GM12801 (cell line): Measurements from ENCODE around the gene RPS16.

ENCODE experiments used
- CTCF ChIP-seq: IDR thresholded peaks from one replicate; pipeline ENCODE4 v1.5.1; 2011; ENCODE audit warnings: control low read depth; ENCODE audit not compliant: insufficient read length; ENCODE audit errors: extremely low read depth

Gene RPS16

GRCh38 chr19:39444598-39445195 is 8.9 kb upstream of the RPS16 start:
- no peak for TF ChIP-seq CTCF

GRCh38 chr19:39438270-39438934 is 2.7 kb upstream of the RPS16 start:
- TF ChIP-seq CTCF = no peak

DNA sequence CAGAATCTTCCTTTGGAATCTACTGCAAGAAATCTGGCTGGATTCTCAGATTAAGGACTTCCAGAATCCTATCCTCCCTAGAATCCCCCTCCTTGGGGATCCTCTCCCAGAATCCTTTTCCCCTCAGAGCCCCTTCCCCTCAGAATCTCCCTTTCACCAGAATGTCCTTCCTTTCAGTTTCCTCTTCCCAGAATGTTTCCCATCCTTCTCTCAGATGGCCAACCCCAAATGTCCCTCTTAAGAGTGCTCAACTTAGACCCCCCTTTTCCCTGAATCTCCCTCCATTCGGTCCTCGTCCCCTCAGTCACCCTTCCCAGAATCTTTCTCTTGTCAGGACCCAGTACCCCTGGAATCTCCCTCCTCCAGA is 584 bp upstream of the RPS16 start:
- TF ChIP-seq CTCF = no peak

GRCh38 chr19:39434123-39435076 is 1.3 kb downstream of the RPS16 start:
- no peak for TF ChIP-seq CTCF

GRCh38 chr19:39433480-39434079 is 2.2 kb downstream of the RPS16 start:
- no peak for TF ChIP-seq CTCF

DNA sequence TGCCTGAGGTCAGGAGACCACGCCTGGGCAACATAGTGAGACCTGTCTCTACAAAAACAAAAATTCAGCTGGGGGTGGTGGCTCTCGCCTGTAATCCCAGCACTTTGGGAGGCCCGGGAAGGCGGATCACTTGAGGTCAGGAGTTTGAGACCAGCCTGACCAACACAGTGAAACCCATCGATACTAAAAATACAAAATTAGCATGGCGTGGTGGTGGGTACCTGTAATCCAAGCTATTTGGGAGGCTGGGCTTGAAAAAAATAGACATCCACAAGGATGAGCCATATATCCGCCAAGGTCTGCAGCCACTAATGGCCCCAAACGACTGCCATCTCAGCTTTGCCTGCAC is 3.1 kb downstream of the RPS16 start:
- no peak for TF ChIP-seq CTCF
